Fibroblast of the aortic adventitia (primary cell): Measurements from ENCODE around the gene DMBX1. TPM values are rescaled to one million over a fixed set of nuclear protein-coding genes. Genes with fewer than 3 reads are reported as not detected.

Experiments
- DNase-seq: peaks from one replicate; pipeline ENCODE4 v3.0.0-alpha.2; 2010; ENCODE audit warnings: low read depth
- H3K4me3 ChIP-seq: 2 replicates; pipeline ENCODE4 v1.5.1; 2011; ENCODE audit warnings: low read depth, mild to moderate bottlenecking, control low read depth, low read length, moderate library complexity
- CTCF ChIP-seq: IDR thresholded peaks from 2 replicates; pipeline ENCODE4 v1.5.1; 2011; ENCODE audit warnings: mild to moderate bottlenecking, low read length, control low read depth, inconsistent platforms; ENCODE audit not compliant: insufficient read depth
- total RNA-seq: library from RNA; depleted of rRNA; stranded (reverse); fragments of >200 nt; gene quantifications from 2 replicates; pipeline ENCODE4 v1.2.3, GENCODE V29; 2012; ENCODE audit warnings: low replicate concordance

DMBX1 gene
- not detected in 2 replicates for total RNA-seq

GRCh38 chr1:46489638-46490405 is at the start of gene DMBX1:
TSS of gene DMBX1 (plus strand) at chr1:46489836. CDS start at chr1:46507011, 17,175 bp downstream.
- peak within 1 kb of the TSS; percentile 25 for H3K4me3 ChIP-seq
- no peak for TF ChIP-seq CTCF
- no peak for DNase-seq

GRCh38 chr1:46440478-46440877 is 49.2 kb upstream of the DMBX1 start:
- no peak overlapping the region for H3K4me3 ChIP-seq
- TF ChIP-seq CTCF, result no peak
- DNase-seq, result no peak

GRCh38 chr1:46442317-46443161 is 47.1 kb upstream of the DMBX1 start:
- peak overlapping the region; percentile 62 for H3K4me3 ChIP-seq
- peak; percentile 94 for TF ChIP-seq CTCF
- peak; percentile 76 for DNase-seq

GRCh38 chr1:46444466-46444865 is 45.2 kb upstream of the DMBX1 start:
- DNase-seq, result no peak

GRCh38 chr1:46445773-46446256 is 43.8 kb upstream of the DMBX1 start:
- DNase-seq, result no peak
- TF ChIP-seq CTCF, result peak; percentile 16
- H3K4me3 ChIP-seq, result no peak overlapping the region

More at GRCh38 chr1:46444466-46444865, 45.2 kb upstream of the DMBX1 start:
- no peak overlapping the region for H3K4me3 ChIP-seq
- no peak for TF ChIP-seq CTCF

GRCh38 chr1:46446646-46447498 is 42.8 kb upstream of the DMBX1 start:
- DNase-seq, result peak; percentile 68
- peak; percentile 91 for TF ChIP-seq CTCF

More at GRCh38 chr1:46446646-46447498, 42.8 kb upstream of the DMBX1 start:
- no peak overlapping the region for H3K4me3 ChIP-seq
